SU-DHL-6 (cell line): ENCODE data around the gene CHST13.

ENCODE experiments used
- H2AFZ ChIP-seq: fragments of 200-600 bp; sonication (generic); 2 replicates; pipeline ENCODE4 v1.6.1; 2014; ENCODE audit warnings: low read depth, mild to moderate bottlenecking, moderate library complexity, mixed read lengths, antibody characterized with exemption, low read length; ENCODE audit not compliant: severe bottlenecking
- H3F3A ChIP-seq: fragments of 200-600 bp; shearing (Covaris generic); 2 replicates; pipeline ENCODE4 v1.6.0; 2016; ENCODE audit warnings: antibody characterized with exemption, mild to moderate bottlenecking; ENCODE audit not compliant: insufficient read depth
- H3K27ac ChIP-seq: fragments of 200-600 bp; sonication (generic); 2 replicates; pipeline ENCODE4 v1.5.1; 2016; ENCODE audit warnings: low read depth, mild to moderate bottlenecking, low read length, moderate library complexity, mixed read lengths
- H3K27me3 ChIP-seq: fragments of 200-600 bp; sonication (generic), shearing (Covaris generic); 2 replicates; pipeline ENCODE4 v1.6.0; 2014; ENCODE audit warnings: mild to moderate bottlenecking, low read length
- H3K36me3 ChIP-seq: fragments of 200-600 bp; sonication (generic); 2 replicates; pipeline ENCODE4 v1.6.1; 2014; ENCODE audit warnings: mild to moderate bottlenecking, low read length, mixed read lengths
- H3K4me2 ChIP-seq: fragments of 300-600, 200-600 bp; shearing (Covaris generic), sonication (generic); 2 replicates; pipeline ENCODE4 v1.6.0; 2014; ENCODE audit warnings: low read length, low read depth, mild to moderate bottlenecking; ENCODE audit not compliant: poor library complexity, severe bottlenecking
- H3K4me3 ChIP-seq: fragments of 200-600 bp; sonication (generic); 2 replicates; pipeline ENCODE4 v1.5.1; 2014; ENCODE audit warnings: antibody characterized with exemption, low read length, mild to moderate bottlenecking, mixed read lengths; ENCODE audit not compliant: insufficient read depth, poor library complexity, severe bottlenecking
- H3K79me2 ChIP-seq: fragments of 200-600 bp; sonication (generic); 2 replicates; pipeline ENCODE4 v1.6.1; 2014; ENCODE audit warnings: mild to moderate bottlenecking, low read length, moderate library complexity; ENCODE audit not compliant: insufficient read depth
- H3K9ac ChIP-seq: fragments of 200-600 bp; sonication (generic); 2 replicates; pipeline ENCODE4 v1.7.0; 2014; ENCODE audit warnings: mild to moderate bottlenecking, low read length
- H3K9me2 ChIP-seq: fragments of 200-600 bp; sonication (generic); replicated peaks from 2 replicates; pipeline ENCODE4 v1.6.1; 2014; ENCODE audit warnings: low read length; ENCODE audit not compliant: insufficient read depth
- H3K9me3 ChIP-seq: fragments of 200-600 bp; sonication (generic); 2 replicates; pipeline ENCODE4 v1.6.1; 2014; ENCODE audit warnings: low read length, mixed read lengths; ENCODE audit not compliant: insufficient read depth
- H4K20me1 ChIP-seq: fragments of 200-600 bp; sonication (generic); 2 replicates; pipeline ENCODE4 v1.6.1; 2014; ENCODE audit warnings: low read depth, mild to moderate bottlenecking, antibody characterized with exemption, low read length, moderate library complexity, mixed read lengths
- EZH2phosphoT487 ChIP-seq: fragments of 200-600 bp; sonication (generic), shearing (Covaris generic); conservative IDR thresholded peaks from 2 replicates; pipeline ENCODE4 v1.6.1; 2018; ENCODE audit warnings: mild to moderate bottlenecking, antibody characterized with exemption, low read length, moderate library complexity, mixed read lengths
- TF ChIP-seq, protein P1 (sequence below): fragments of 200-600 bp; sonication (generic); IDR thresholded peaks from one replicate; pipeline ENCODE4 v1.5.1; 2017; ENCODE audit warnings: antibody characterized with exemption, mild to moderate bottlenecking, low read length, moderate library complexity; ENCODE audit not compliant: insufficient read depth, poor library complexity, severe bottlenecking

Gene CHST13

DNA sequence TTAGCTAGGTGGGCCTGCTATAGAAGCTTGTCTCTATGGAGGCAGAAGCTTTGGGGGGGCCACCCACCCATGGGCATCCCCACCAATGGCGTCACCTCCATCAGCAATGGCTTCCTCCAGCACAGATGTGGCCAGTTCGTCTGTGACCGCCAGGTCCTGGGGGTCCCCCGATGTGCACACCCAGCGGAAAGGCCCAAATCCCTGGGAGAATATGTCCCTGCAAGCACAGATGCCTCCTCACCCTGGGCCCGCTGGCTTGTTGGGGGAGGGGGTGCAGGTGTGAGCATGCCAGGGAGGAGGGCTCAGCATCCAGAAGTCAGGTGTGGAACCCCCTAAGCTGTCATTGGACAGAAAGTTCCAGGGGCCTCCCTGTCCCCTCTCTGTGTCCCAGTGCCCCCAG lies 26.0 kb upstream of the CHST13 start:
- no peaks in the 10 kb centered on the region for H3K27me3 ChIP-seq
- no peak overlapping the region for H3K4me3 ChIP-seq
- H4K20me1 ChIP-seq: no peaks in the 10 kb centered on the region
- H3K9me2 ChIP-seq: no peaks in the 10 kb centered on the region
- no peak overlapping the region for H3K4me2 ChIP-seq
- no peaks in the 10 kb centered on the region for H3K79me2 ChIP-seq
- H3K27ac ChIP-seq: no peak overlapping the region
- no peaks in the 10 kb centered on the region for H3K9me3 ChIP-seq
- no peak overlapping the region for H3K9ac ChIP-seq
- TF ChIP-seq, protein P1, sequence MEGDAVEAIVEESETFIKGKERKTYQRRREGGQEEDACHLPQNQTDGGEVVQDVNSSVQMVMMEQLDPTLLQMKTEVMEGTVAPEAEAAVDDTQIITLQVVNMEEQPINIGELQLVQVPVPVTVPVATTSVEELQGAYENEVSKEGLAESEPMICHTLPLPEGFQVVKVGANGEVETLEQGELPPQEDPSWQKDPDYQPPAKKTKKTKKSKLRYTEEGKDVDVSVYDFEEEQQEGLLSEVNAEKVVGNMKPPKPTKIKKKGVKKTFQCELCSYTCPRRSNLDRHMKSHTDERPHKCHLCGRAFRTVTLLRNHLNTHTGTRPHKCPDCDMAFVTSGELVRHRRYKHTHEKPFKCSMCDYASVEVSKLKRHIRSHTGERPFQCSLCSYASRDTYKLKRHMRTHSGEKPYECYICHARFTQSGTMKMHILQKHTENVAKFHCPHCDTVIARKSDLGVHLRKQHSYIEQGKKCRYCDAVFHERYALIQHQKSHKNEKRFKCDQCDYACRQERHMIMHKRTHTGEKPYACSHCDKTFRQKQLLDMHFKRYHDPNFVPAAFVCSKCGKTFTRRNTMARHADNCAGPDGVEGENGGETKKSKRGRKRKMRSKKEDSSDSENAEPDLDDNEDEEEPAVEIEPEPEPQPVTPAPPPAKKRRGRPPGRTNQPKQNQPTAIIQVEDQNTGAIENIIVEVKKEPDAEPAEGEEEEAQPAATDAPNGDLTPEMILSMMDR: no peak
- no peak for TF ChIP-seq EZH2phosphoT487
- no peak overlapping the region for H2AFZ ChIP-seq
- H3F3A ChIP-seq: no peaks in the 10 kb centered on the region
- H3K36me3 ChIP-seq: no peaks in the 10 kb centered on the region

DNA sequence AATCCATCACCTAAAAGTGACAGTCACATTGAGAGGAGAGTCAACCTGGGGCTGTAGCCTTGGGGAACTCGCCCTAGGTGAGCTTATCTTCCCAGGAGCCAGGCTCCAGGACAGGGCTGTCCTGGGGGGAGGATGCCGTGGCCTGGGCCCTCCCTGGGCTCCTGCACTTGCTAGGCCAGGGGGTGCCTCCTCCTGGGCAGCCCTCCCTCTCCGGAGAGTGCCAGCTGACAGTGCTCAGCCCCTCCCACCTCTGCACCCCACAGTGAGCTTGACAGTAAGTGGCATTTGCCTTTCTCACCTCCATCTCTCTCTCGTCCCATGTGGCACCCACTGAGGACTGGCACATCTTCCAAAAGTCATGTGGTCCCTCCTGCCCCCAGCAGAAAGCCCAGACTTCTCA lies 25.5 kb upstream of the CHST13 start:
- Histone ChIP-seq H3K79me2 (no peaks in the 10 kb centered on the region), H3K9me2 (no peaks in the 10 kb centered on the region), H3F3A (no peaks in the 10 kb centered on the region), H3K4me2 (no peak overlapping the region), H2AFZ (no peak overlapping the region), H3K27ac (no peak overlapping the region), H4K20me1 (no peaks in the 10 kb centered on the region), H3K9me3 (no peaks in the 10 kb centered on the region), H3K4me3 (no peak overlapping the region), H3K36me3 (no peaks in the 10 kb centered on the region), H3K27me3 (no peaks in the 10 kb centered on the region), H3K9ac (no peak overlapping the region)
- TF ChIP-seq EZH2phosphoT487: no peak
- TF ChIP-seq, protein P1: no peak

DNA sequence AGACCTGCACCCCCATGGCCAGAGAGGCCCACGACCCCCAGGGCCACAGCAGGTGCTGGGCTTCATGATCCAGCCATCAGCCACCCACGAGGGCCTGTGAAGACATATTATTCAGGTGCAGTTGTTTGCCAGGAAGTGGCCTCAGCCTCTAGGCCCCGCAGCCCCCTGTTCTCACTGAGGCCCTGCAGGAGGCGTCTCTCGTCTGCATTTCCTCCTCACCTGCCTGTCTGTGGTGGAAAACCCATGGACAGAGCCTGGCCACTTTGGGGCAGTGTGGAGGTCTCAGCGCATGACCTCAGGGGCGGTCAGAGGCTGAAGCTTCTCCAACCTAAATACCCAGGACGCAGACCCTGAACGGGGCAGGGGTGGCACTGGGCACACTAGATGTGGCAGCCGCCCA lies 25.0 kb upstream of the CHST13 start:
- Histone ChIP-seq H3K9me3 (no peaks in the 10 kb centered on the region), H3K9me2 (no peaks in the 10 kb centered on the region), H2AFZ (no peak overlapping the region), H3K36me3 (no peaks in the 10 kb centered on the region), H3K4me3 (no peak overlapping the region), H3F3A (no peaks in the 10 kb centered on the region), H3K27ac (no peak overlapping the region), H3K4me2 (no peak overlapping the region), H3K9ac (no peak overlapping the region), H3K27me3 (no peaks in the 10 kb centered on the region), H3K79me2 (no peaks in the 10 kb centered on the region), H4K20me1 (no peaks in the 10 kb centered on the region)
- TF ChIP-seq EZH2phosphoT487: no peak
- TF ChIP-seq, protein P1: no peak

DNA sequence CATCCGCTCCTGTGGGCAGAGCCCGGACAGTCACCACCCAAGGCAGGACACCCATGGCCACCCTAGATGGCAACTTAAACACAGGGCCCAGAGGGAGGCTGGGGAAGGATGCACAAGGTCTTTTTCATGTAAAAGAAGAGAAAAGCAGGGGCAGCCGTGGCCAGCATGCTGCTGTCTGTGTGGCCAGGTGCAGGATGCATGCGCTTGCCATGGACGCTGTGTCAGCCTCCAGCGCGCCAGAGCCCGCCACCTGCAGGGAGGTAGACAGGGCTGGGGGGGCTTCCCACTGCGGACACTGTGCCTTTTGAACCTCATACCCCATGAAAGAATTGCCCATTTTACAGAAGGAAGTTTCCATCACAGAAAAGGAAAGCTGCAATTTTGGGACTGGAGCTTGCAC lies 24.6 kb upstream of the CHST13 start:
- H3K4me3 ChIP-seq: no peak overlapping the region
- H3K36me3 ChIP-seq: no peaks in the 10 kb centered on the region
- H3K9me3 ChIP-seq: no peaks in the 10 kb centered on the region
- no peak overlapping the region for H2AFZ ChIP-seq
- H3K27ac ChIP-seq: no peak overlapping the region
- no peaks in the 10 kb centered on the region for H3F3A ChIP-seq
- H3K27me3 ChIP-seq: no peaks in the 10 kb centered on the region
- TF ChIP-seq, protein P1: no peak
- TF ChIP-seq EZH2phosphoT487: no peak
- H3K9ac ChIP-seq: no peak overlapping the region
- no peaks in the 10 kb centered on the region for H3K9me2 ChIP-seq
- no peak overlapping the region for H3K4me2 ChIP-seq
- H4K20me1 ChIP-seq: no peaks in the 10 kb centered on the region
- no peaks in the 10 kb centered on the region for H3K79me2 ChIP-seq
